Fibroblast of villous mesenchyme (primary cell): ENCODE results near the gene TNIK. TPM values are rescaled to one million over a fixed set of nuclear protein-coding genes. Genes with fewer than 3 reads are reported as not detected.

Experiments
- DNase-seq: peaks from one replicate; pipeline ENCODE4 v3.0.0-alpha.2; 2010; ENCODE audit warnings: low read depth
- H3K4me3 ChIP-seq: 2 replicates; pipeline ENCODE4 v1.5.1; 2011; ENCODE audit warnings: low read depth, mild to moderate bottlenecking, low read length
- CTCF ChIP-seq: IDR thresholded peaks from 2 replicates; pipeline ENCODE4 v1.5.1; 2012; ENCODE audit warnings: low read depth, mild to moderate bottlenecking, low read length; ENCODE audit not compliant: insufficient read depth
- total RNA-seq: library from RNA; depleted of rRNA; stranded (reverse); fragments of >200 nt; gene quantifications from 2 replicates; pipeline ENCODE4 v1.2.3, GENCODE V29; 2012

TNIK gene
- total RNA-seq, 1 donor: 5.2 TPM

GRCh38 chr3:171301998-171302397 lies 158.2 kb downstream of the TNIK start:
- no peak for TF ChIP-seq CTCF
- no peak overlapping the region for H3K4me3 ChIP-seq
- no peak for DNase-seq

GRCh38 chr3:171301002-171301401 lies 159.2 kb downstream of the TNIK start:
- no peak overlapping the region for H3K4me3 ChIP-seq
- no peak for TF ChIP-seq CTCF
- DNase-seq: no peak

GRCh38 chr3:171297951-171298350 lies 162.3 kb downstream of the TNIK start:
- TF ChIP-seq CTCF: no peak
- no peak for DNase-seq
- H3K4me3 ChIP-seq: no peak overlapping the region

GRCh38 chr3:171297207-171297606 lies 163.0 kb downstream of the TNIK start:
- DNase-seq: no peak
- H3K4me3 ChIP-seq: no peak overlapping the region
- no peak for TF ChIP-seq CTCF

GRCh38 chr3:171295484-171296373 lies 164.5 kb downstream of the TNIK start:
- no peak overlapping the region for H3K4me3 ChIP-seq
- DNase-seq: no peak
- TF ChIP-seq CTCF: no peak

- no peak for DNase-seq
- no peak overlapping the region for H3K4me3 ChIP-seq
- no peak for TF ChIP-seq CTCF
These were observed 166.9 kb downstream of the TNIK start for GRCh38 chr3:171293142-171293782.
